C4-2B (cell line): ENCODE data around the gene RAPGEF4.
"Not testable (repeated sequence)": the region's sequence is repeated elsewhere in the genome, so short reads cannot be mapped to it uniquely, and the experiment has no call there.

ENCODE experiments used
- H3K27ac ChIP-seq: fragments of 450-650 bp; 2 replicates; pipeline ENCODE4 v1.5.1; 2017
- CTCF ChIP-seq: fragments of 450-650 bp; conservative IDR thresholded peaks from 2 replicates; pipeline ENCODE4 v1.5.1; 2017; ENCODE audit warnings: mild to moderate bottlenecking
- ZFX ChIP-seq: fragments of 450-650 bp; IDR thresholded peaks from 2 replicates; pipeline ENCODE4 v1.6.1; 2017

The RAPGEF4 gene

GRCh38 chr2:172745636-172746035 is 10.0 kb downstream of the RAPGEF4 start:
- TF ChIP-seq CTCF = no peak
- no peak for TF ChIP-seq ZFX

GRCh38 chr2:172748543-172748942 is 12.9 kb downstream of the RAPGEF4 start:
- not testable (repeated sequence) for H3K27ac ChIP-seq

More at GRCh38 chr2:172745636-172746035, 10.0 kb downstream of the RAPGEF4 start:
- no peak overlapping the region for H3K27ac ChIP-seq

- TF ChIP-seq CTCF (no peak), ZFX (no peak)
- no peak overlapping the region for H3K27ac ChIP-seq
Measured at GRCh38 chr2:172749388-172749787, 13.7 kb downstream of the RAPGEF4 start.

- TF ChIP-seq ZFX (no peak), CTCF (no peak)
- H3K27ac ChIP-seq = no peak overlapping the region
Measured at GRCh38 chr2:172751564-172751963, 15.9 kb downstream of the RAPGEF4 start.

GRCh38 chr2:172753610-172754009 is 18.0 kb downstream of the RAPGEF4 start:
- no peak for TF ChIP-seq CTCF
- TF ChIP-seq ZFX = no peak
- no peak overlapping the region for H3K27ac ChIP-seq

- no peak overlapping the region for H3K27ac ChIP-seq
- TF ChIP-seq ZFX = no peak
- no peak for TF ChIP-seq CTCF
Measured at GRCh38 chr2:172759441-172759840, 23.8 kb downstream of the RAPGEF4 start.

GRCh38 chr2:172761306-172761705 is 25.7 kb downstream of the RAPGEF4 start:
- H3K27ac ChIP-seq = no peak overlapping the region
- no peak for TF ChIP-seq ZFX
- TF ChIP-seq CTCF = no peak

GRCh38 chr2:172762574-172762973 is 26.9 kb downstream of the RAPGEF4 start:
- TF ChIP-seq CTCF = no peak
- no peak for TF ChIP-seq ZFX
- no peak overlapping the region for H3K27ac ChIP-seq
